HCT116 (cell line): ENCODE data around the gene NUP188. TPM values are rescaled to one million over a fixed set of nuclear protein-coding genes. Genes with fewer than 3 reads are reported as not detected.

Experiments
- ATAC-seq: fragments of 200-7000 bp; cut with Tn5 transposase; 2 replicates; pipeline ENCODE4 v1.9.1; 2020; ENCODE audit warnings: mild to moderate bottlenecking, moderate library complexity
- BruUV-seq: library from RNA; stranded (reverse); fragments of 400-500 nt; replicated peaks from 2 replicates; lab custom pipeline; 2021; lab: Mats Ljungman, UMichigan
- CTCF ChIA-PET: fragments of 300-600 bp; sonication (Branson Sonifier 250); formaldehyde crosslinking; loops from one replicate; lab custom pipeline; 2021; ENCODE audit warnings: antibody characterized with exemption; lab: Charles Lee
- POLR2A ChIA-PET: fragments of 300-600, 350-600 bp; sonication (Branson Sonifier 250); formaldehyde crosslinking; loops from one replicate; lab custom pipeline; 2021; ENCODE audit warnings: antibody characterized with exemption; lab: Charles Lee
- RAD21 ChIA-PET, 2 experiments: fragments of 300-600 bp; sonication (Branson Sonifier 250); formaldehyde crosslinking; loops; one replicate each; lab custom pipeline; 2023; ENCODE audit warnings: low total read pairs in 2 of 2; ENCODE audit not compliant: uncharacterized antibody in 2 of 2, unreplicated experiment in 2 of 2, low non-redundant PET in 1 of 2; lab: Charles Lee
- DNase-seq: peaks from one replicate; pipeline ENCODE4 v3.0.0-alpha.2; 2010; ENCODE audit warnings: low read depth, low spot score
- H2AFZ ChIP-seq: fragments of 200-600 bp; shearing (Covaris generic), sonication (generic); 2 replicates; pipeline ENCODE4 v1.6.1; 2017; ENCODE audit warnings: low read depth, mixed run types, mixed read lengths, antibody characterized with exemption, low read length; ENCODE audit not compliant: poor library complexity, severe bottlenecking
- H3K27ac ChIP-seq: 2 replicates; pipeline ENCODE4 v1.5.1; 2012; ENCODE audit warnings: low read depth, low read length
- H3K27me3 ChIP-seq: fragments of 200-600 bp; sonication (generic); 2 replicates; pipeline ENCODE4 v1.6.1; 2016; ENCODE audit warnings: mixed run types, low read length, mixed read lengths; ENCODE audit not compliant: insufficient read depth
- H3K36me3 ChIP-seq, 2 experiments: fragments of 200-500 bp in 1 of 2; fragments of 200-600 bp in 1 of 2; sonication (Bioruptor generic) in 1 of 2; sonication (generic) in 1 of 2; 2 replicates each; pipeline versions ENCODE4 v1.5.1 to v1.6.1; 2014 to 2016; ENCODE audit warnings: low read length in 2 of 2, inconsistent platforms in 1 of 2, mixed read lengths in 1 of 2, mixed run types in 1 of 2; ENCODE audit not compliant: insufficient read depth in 2 of 2, control insufficient read depth in 1 of 2
- H3K4me1 ChIP-seq, 2 experiments: fragments of 200-600 bp in 1 of 2; sonication (generic) in 1 of 2; 2 replicates each; pipeline versions ENCODE4 v1.5.1 to v1.6.1; 2012 to 2017; ENCODE audit warnings: low read length in 2 of 2, inconsistent platforms in 1 of 2, mild to moderate bottlenecking in 1 of 2, mixed read lengths in 1 of 2, mixed run types in 1 of 2, moderate library complexity in 1 of 2; ENCODE audit not compliant: insufficient read depth in 2 of 2, control insufficient read depth in 1 of 2
- H3K4me2 ChIP-seq: fragments of 200-600 bp; sonication (generic); 2 replicates; pipeline ENCODE4 v1.6.1; 2017; ENCODE audit warnings: mixed run types, low read length, mixed read lengths
- H3K4me3 ChIP-seq, 2 experiments: fragments of 200-600 bp in 1 of 2; sonication (generic) in 1 of 2; replicated peaks in 1 of 2; 2 replicates each; pipeline ENCODE4 v1.5.1; 2011 to 2016; ENCODE audit warnings: low read length in 2 of 2, control low read depth in 1 of 2, low read depth in 1 of 2, mild to moderate bottlenecking in 1 of 2, mixed read lengths in 1 of 2, mixed run types in 1 of 2
- H3K79me2 ChIP-seq: fragments of 200-600 bp; sonication (generic); 2 replicates; pipeline ENCODE4 v1.6.1; 2017; ENCODE audit warnings: mild to moderate bottlenecking, mixed run types, low read length, moderate library complexity, mixed read lengths; ENCODE audit not compliant: insufficient read depth
- H3K9ac ChIP-seq: fragments of 200-600 bp; sonication (generic); 2 replicates; pipeline ENCODE4 v1.6.1; 2016; ENCODE audit warnings: low read length, mixed read lengths
- H3K9me2 ChIP-seq: fragments of 200-600 bp; sonication (generic), shearing (Covaris generic); 2 replicates; pipeline ENCODE4 v1.6.1; 2017; ENCODE audit warnings: mixed run types, mild to moderate bottlenecking, moderate library complexity; ENCODE audit not compliant: insufficient read depth
- H3K9me3 ChIP-seq, 2 experiments: fragments of 200-500 bp in 1 of 2; fragments of 200-600 bp in 1 of 2; sonication (Bioruptor generic) in 1 of 2; sonication (generic) in 1 of 2; 2 replicates each; pipeline ENCODE4 v1.6.1; 2014 to 2017; ENCODE audit warnings: low read length in 2 of 2, mixed read lengths in 2 of 2, inconsistent platforms in 1 of 2, low read depth in 1 of 2, mild to moderate bottlenecking in 1 of 2, mixed run types in 1 of 2, moderate library complexity in 1 of 2; ENCODE audit not compliant: control insufficient read depth in 1 of 2, insufficient read depth in 1 of 2
- H4K20me1 ChIP-seq: fragments of 200-600 bp; sonication (generic), shearing (Covaris generic); 2 replicates; pipeline ENCODE4 v1.6.1; 2017; ENCODE audit warnings: mixed run types, mild to moderate bottlenecking, moderate library complexity; ENCODE audit not compliant: insufficient read depth
- CEBPB ChIP-seq: IDR thresholded peaks from 2 replicates; pipeline ENCODE4 v1.6.1; 2012; ENCODE audit warnings: low read depth
- CTCF ChIP-seq, 3 experiments: fragments of 200-600 bp in 1 of 3; sonication (generic) in 1 of 3; IDR thresholded peaks in 2 of 3; conservative IDR thresholded peaks in 1 of 3; 2 replicates each; pipeline ENCODE4 v1.5.1; 2012 to 2017; ENCODE audit warnings: low read depth in 2 of 3, low read length in 2 of 3, antibody characterized with exemption in 1 of 3, borderline replicate concordance in 1 of 3, control low read depth in 1 of 3, mild to moderate bottlenecking in 1 of 3, mixed read lengths in 1 of 3, mixed run types in 1 of 3, moderate library complexity in 1 of 3; ENCODE audit not compliant: insufficient read depth in 1 of 3
- EGR1 ChIP-seq: IDR thresholded peaks from 2 replicates; pipeline ENCODE4 v1.6.1; 2012; ENCODE audit warnings: low read depth
- EZH2 ChIP-seq: fragments of 200-600 bp; sonication (generic); IDR thresholded peaks from 2 replicates; pipeline ENCODE4 v1.6.1; 2017; ENCODE audit warnings: antibody characterized with exemption, mixed run types
- MAX ChIP-seq: IDR thresholded peaks from 2 replicates; pipeline ENCODE4 v1.6.1; 2012
- POLR2AphosphoS5 ChIP-seq: IDR thresholded peaks from 2 replicates; pipeline ENCODE4 v1.6.1; 2011; ENCODE audit warnings: mild to moderate bottlenecking, low read depth, low read length, moderate library complexity
- REST ChIP-seq: IDR thresholded peaks from 2 replicates; pipeline ENCODE4 v1.6.1; 2012; ENCODE audit warnings: low read depth
- SRF ChIP-seq: IDR thresholded peaks from 2 replicates; pipeline ENCODE4 v1.6.1; 2012; ENCODE audit warnings: low read depth
- TCF7L2 ChIP-seq: IDR thresholded peaks from 2 replicates; pipeline ENCODE4 v1.7.0; 2011; ENCODE audit warnings: borderline replicate concordance, inconsistent platforms; ENCODE audit not compliant: insufficient read depth, insufficient read length; ENCODE audit errors: extremely low read depth
- intact Hi-C: fragments of 100-400 bp; cut with micrococcal nuclease; formaldehyde crosslinking; loops from 2 replicates; pipeline ENCODE4 v1.10.0; 2022
- total RNA-seq: library from RNA; stranded (reverse); gene quantifications from one replicate; pipeline ENCODE4 v1.2.1, GENCODE V29; 2021; ENCODE audit not compliant: unreplicated experiment

NUP188 gene
- total RNA-seq, 1 experiment from 2014 or later, result 115 TPM

- Histone ChIP-seq H4K20me1 (no peaks in the 10 kb centered on the region), H3K9me2 (no peaks in the 10 kb centered on the region), H3K4me1 (no peaks in the 10 kb centered on the region), H3K4me2 (no peak overlapping the region), H3K27ac (no peak overlapping the region), H3K9ac (no peak overlapping the region), H3K4me3 (no peak overlapping the region), H3K9me3 (no peaks in the 10 kb centered on the region), H2AFZ (no peak overlapping the region), H3K36me3 (peaks cover 8 to 20% of the 10 kb centered on the region in 2 experiments; a peak in 3 of 4 replicates), H3K79me2 (no peaks in the 10 kb centered on the region; the same call in 1 of the 2 replicates), H3K27me3 (no peaks in the 10 kb centered on the region)
- intact Hi-C loops, result loop anchor here (5.0 kb wide), 1 partner anchor 42 kb away; no protein-coding TSS in a partner anchor
- TF ChIP-seq SRF (no peak), REST (no peak), CEBPB (no peak), EZH2 (no peak), TCF7L2 (no peak), EGR1 (no peak), MAX (no peak), POLR2AphosphoS5 (no peak), CTCF (IDR thresholded peaks at IDR 0.05 in 2 of 3, conservative IDR thresholded peaks at IDR 0.05 in 1 of 3; ENCODE audit: borderline replicate concordance in 1 of 3, insufficient read depth in 1 of 3, low read depth in 2 of 3, low read length in 2 of 3) (no peak)
- ChIA-PET CTCF (no interaction called here), POLR2A (no interaction called here), RAD21 (no interaction called here)
- ATAC-seq (no peak), DNase-seq (no peak)
- BruUV-seq, result no TSS peak
Measured at GRCh38 chr9:129014608-129015007, 67.1 kb downstream of the NUP188 start.
